GM19397 (cell line): ENCODE data around the gene GLT1D1.

Source experiments
- ATAC-seq: cut with Tn5 transposase; IDR thresholded peaks from one replicate; pipeline ENCODE4 v1.9.1; 2021; ENCODE audit warnings: mild to moderate bottlenecking, moderate library complexity; ENCODE audit not compliant: unreplicated experiment

GLT1D1 gene

DNA sequence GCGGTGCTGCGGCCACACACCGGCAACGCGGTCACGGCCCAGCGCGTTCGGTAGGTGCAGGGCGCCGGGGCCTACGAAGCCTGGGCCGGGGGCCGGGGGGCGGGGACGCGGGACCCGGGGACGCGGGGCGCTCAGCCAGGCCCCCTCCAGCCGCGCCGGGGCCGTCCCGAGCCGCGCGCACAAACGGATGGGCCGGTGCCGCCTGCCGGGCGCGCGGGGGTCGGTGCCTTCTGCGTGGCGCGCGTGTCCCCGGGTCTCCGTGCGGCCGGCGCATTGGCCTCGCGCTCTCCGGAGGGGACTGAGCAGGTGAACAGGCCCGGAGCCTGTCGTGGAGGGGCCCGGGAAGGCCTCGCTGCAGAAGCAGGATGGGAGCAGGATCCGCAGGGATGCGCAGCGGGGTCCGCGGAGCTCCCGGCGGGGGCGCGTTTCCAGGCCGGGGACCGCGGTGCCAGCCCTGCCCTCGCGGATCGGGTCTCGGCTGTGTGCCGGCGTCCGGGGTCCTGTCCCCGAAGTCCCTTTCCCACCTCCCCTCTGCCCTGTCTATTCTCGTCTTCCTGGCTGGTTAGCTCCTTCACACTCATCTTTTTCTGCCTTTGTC, 421 bp downstream of the GLT1D1 start:
- ATAC-seq, result no peak

DNA sequence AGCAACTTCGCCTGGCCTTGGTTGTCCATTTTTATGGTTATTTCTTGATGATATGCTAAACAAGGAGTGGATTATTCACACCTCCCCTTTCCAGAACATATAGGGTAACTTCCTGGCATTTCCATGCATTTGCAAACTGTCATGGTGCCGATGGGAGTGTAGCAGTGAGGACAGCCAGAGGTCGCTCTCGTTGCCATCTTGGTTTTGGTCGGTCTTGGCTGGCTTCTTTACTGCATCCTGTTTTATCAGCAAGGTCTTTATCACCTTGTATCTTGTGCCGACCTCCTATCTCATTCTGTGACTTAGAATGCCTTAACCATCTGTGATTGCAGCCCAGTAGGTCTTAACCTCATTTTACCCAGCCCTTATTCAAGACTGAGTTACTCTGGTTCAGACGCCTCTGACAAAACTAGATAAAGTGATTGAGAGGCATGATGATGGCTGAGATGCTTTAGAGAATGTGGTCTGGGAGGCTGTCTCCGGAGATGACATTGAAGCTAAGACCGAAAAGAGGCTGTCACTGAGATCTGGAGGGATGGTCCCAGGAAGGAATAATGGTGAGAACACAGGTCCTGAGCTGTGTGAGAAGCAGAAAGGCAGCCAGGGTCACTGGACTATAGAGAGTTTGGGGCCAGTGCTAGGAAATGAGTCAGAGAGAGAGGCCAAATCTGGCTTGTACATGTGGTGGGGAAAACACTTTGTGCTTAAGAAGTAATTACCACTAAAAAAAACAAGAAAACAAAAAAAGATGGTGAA, 2.9 kb downstream of the GLT1D1 start:
- no peak for ATAC-seq

DNA sequence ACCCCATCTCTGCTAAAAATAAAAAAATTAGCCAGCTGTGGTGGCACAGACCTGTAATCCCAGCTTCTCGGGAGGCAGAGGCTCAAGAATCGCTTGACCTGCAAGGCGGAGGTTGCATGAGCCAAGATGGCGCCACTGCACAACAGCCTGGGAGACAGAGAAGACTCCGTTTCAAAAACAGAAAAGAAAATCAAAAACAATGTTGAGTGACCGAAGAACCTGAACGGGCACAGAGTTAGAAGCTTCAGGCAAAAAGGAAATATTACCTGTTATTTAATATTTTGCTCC, 3.5 kb downstream of the GLT1D1 start:
- no peak for ATAC-seq

GRCh38 chr12:128857133-128857763, 4.0 kb downstream of the GLT1D1 start:
- no peak for ATAC-seq

GRCh38 chr12:128859311-128859710, 6.0 kb downstream of the GLT1D1 start:
- ATAC-seq, result no peak

DNA sequence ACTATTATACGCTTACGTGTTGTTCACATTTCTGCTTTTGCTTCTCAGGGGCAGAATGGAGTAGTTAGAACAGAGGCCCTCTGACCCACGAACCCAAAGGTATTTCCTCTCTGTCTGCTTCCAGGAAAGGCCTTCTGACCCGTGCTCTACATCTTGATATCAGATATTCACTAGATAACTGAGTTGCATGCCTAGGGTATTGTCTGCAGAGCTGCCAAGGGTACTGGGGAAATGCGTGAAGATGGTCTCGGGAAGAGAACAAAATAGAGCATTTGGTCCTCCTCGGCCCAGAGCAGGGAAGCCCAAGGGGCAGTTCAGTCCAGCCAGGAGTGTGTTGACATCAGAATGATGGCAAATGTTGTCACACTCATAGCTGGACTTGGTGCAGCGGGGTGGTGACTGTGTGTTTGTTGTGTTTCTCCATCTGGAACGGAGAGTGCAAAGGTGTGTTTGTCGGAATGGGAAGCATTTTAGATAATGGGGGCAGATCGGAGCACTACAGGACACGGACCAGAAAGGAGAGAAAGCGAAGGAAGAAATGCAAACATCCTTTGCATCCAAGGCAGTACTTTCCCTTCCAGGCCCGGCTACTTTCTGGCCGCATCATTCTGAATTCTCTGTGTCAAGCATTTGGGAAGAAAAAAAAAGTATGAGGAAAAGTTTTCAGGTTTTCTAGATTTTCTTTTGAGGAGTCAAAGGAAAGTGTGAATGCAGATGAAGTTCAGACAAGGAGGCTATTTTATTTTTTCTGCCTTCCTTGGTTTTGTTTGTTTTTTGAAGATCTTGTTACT, 8.1 kb downstream of the GLT1D1 start:
- ATAC-seq, result no peak

- no peak for ATAC-seq
These were observed 10.7 kb downstream of the GLT1D1 start for GRCh38 chr12:128863957-128864356.

DNA sequence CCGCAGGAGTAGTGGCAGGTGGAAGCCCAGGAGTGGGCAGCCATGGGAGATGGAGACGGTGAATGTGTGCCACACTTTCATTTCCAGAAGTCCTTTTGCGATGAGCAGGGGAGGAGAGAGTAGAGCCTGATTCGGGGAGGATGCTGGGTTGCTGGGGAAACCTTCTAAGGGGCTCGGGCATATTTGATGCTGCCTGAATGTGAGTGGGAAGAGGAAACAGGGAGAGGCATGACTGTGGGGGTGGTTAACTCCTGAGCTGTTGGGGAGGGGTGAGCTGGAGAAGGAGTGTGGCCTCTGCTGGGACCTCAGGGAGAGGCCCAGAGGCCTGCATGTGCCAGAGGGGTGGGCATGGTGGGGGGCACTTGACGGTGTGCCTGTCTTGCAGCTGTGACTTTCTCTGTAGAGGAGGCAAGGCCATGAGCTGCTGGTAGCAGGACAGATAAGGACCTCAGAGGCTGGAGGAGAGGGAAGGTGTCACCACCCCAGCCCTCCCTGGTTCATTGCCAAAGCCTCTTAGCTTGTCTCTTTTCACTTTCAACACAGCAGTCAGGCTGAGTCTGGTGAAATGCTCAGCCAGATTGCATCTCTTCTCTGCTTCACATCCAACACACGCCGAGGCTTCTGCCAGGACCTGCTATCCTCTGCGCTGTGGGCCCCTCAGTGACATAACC, 11.4 kb downstream of the GLT1D1 start:
- no peak for ATAC-seq

DNA sequence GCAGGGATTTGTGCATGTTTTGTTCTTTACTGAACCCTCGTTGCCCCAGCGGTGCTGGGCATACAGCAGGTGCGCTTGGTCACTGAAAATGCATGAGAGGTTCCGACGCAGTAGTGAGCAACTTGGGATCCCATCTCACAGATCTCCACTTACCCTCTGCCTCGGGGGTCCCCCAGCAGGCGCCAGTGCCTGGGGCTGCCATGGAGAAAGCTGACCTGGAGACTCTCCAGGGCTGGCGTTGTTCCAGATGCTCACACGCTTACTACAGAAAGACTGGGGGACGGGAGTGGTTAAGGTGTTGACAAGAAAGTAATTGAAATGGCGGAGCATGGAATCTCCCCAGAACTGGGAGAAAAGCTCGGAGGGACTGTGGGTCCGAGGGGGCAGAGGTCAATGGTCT, 14.2 kb downstream of the GLT1D1 start:
- no peak for ATAC-seq

DNA sequence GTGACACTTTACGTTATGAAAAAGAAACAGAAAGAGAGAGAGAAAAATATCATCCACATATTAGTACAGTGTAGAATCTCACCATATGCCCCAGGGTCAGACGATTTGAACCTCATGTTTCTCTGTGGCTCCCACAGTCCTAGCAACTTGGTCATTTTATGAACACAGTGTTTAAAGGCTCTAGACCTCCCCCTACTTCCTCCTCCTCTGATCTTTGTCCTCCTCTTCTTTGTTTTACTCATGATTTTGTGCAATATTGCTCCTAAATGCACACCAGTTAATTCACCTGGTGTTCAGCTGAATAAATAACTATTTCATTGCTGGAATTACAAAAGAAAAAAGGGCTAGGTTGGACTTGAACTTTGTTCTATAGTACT, 18.2 kb downstream of the GLT1D1 start:
- no peak for ATAC-seq

DNA sequence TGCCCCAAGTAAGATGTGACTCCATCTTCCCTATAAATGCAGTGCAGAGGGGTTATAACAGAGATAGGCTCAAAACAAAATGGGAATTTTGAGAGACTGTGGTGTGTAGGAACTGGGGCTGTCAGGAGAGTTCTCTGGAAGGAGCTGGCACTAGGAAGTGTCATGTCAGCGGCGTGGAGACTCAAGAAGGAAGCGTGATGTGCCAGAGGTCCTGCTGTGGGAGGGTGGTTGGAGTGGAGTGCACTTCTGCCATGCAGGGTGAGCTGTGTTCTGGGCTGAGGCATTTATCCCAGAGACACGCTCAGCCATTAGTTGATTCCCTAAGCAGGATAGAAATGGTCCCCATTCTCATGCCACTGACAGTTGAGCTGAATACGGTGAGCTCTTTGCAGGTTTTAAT, 19.0 kb downstream of the GLT1D1 start:
- no peak for ATAC-seq

DNA sequence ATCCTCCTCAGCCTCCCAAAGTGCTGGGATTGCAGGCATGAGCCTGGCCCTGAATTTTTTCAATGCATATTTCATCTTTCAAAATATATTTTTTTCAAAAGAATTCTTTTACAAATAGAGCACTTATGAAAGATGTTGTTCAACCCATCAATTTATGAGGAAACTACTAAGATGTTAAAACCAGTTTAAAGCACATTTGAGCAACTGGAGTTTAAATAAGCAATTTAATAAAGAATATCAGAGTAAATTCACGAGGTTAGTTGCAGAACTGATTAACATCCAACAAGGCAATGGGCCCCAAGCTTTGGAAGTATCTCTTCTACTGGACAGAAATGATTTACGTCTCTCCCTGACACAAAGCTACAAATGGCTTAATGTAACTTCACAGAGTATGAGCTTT, 23.3 kb downstream of the GLT1D1 start:
- ATAC-seq, result no peak

DNA sequence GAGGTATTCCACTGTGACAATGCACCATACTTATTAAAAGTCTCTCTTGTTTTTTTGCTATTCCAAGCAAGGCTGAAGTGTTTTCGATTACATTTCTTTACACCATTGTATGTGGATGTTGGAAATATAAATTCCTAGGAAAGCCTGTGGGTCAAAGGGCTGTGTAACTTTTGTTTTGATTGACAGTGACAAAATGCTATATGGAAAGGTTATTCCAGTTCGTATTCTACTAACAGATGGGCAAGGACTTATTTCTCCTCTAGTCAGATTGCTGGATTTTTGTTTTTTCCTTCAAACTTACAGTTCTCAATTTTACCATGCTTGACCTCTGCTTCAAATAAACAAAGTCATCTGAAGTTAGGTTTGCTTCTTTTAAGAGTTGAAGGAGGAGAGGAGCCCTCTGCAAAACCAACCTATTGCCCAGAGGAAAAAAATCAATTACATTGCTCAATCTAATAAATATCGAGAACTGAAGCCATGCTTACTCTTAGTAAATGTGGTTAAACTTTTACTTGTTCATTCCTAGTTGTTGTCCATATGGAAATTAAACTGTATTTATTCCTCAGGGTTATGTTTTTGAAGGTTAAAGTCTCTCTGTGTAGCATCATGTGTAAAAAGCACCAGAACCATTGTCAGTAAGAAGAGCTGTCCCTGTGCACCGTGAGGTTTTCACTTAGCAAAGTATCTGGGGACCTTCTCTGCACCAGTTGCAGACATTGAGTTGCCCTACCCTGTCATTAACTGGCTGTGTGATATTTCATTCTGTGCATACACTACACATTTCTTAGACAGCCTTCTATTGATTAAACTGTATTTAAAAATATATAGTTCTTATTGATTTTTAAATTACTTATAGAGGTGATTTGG, 26.9 kb downstream of the GLT1D1 start:
- no peak for ATAC-seq

GRCh38 chr12:128891856-128892255, 38.6 kb downstream of the GLT1D1 start:
- ATAC-seq, result no peak

DNA sequence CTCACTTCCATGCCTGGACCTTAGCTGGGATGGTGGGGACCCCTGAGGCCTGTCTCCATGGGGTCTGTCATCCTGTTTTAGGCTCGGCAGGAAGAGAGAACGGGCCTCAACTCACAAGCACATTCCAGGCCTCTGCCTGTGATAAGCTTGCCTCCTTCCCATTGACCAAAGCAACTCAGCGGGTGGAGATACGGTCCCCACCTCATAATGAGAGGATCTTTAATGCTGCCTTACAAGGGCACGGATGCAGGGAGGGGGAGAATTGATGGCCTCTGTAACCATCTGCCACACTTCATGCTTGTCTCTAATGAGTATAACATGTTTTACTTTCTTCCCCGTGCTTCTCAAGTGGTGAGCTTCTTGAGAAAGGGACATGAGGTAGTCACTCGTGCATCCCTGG, 50.0 kb downstream of the GLT1D1 start:
- ATAC-seq, result no peak

GRCh38 chr12:128905003-128905544, 51.8 kb downstream of the GLT1D1 start:
- ATAC-seq, result no peak

DNA sequence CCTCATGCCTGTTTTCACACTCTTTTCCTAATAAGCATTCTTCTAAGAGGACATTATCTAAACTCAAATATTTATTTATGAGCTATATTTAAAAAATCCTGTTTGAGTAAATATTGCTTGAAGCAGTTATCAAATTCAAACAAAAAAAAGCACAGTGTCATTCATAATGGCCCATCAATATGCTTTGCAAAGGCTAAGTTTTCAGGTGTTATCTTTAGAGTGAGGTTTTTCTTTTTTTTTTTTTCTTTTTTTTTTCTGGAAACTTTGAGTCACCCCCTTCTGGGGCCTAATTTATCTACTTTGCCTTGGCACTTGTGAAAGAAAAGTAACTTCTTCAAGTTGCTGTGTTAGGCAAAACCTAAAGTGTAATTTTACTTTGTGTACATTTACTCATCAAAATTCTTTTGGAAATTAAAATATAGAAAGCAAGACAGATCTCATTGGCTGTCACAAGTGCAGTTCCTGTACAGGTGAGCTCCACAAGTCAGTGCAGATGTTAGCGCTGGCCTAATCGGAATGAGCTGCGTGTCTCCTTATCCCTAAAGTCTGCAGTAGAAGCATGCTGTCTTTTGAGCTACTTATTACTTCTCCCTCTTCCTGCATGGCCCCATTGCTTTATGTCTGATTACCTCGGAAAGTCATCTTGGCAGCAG, 53.3 kb downstream of the GLT1D1 start:
- no peak for ATAC-seq

DNA sequence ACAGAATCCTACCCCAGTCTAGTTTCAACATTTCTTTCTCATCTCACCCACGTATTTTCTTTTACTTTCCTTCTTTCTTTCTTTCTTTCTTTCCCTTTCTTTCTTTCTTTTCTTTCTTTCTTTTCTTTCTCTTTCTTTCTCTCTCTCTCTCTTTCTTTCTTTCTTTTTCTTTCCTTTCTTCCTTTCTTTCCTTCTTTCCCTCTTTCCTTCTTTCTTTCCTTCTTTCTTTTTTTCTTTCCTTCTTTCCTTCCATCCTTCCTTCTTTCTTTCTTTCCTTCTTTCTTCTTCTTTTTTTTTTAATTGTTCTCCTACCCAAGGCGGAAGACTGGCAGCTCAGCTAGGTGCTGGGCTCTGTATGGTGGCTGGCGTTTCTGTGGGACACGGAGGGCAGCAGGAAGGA, 55.0 kb downstream of the GLT1D1 start:
- no peak for ATAC-seq

DNA sequence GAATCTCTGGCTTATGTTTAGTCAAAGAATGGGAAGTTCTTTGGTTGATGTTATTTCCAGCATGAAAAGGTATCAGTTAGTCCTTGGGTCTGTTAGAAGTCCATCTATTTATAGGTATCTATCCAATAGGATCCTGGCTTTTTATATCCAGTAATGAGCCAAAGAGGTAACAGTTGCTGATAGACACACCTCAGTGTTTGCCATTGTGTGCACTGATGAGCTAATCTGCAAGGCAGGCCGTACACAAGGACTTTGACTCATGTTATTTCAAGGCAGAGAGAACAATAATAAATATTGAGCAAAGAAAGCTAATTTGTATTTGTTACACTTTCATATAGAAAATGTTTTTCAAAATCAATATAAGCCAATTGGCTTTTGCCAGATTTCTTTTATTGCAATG, 56.4 kb downstream of the GLT1D1 start:
- ATAC-seq, result no peak

GRCh38 chr12:128910629-128911028, 57.4 kb downstream of the GLT1D1 start:
- ATAC-seq, result no peak
